GM12873 (cell line): Measurements from ENCODE around the gene PRKG1.

ENCODE experiments used
- TF ChIP-seq, protein P1 (sequence below): IDR thresholded peaks from 2 replicates; pipeline ENCODE4 v1.5.1; 2012; ENCODE audit warnings: low read depth, mild to moderate bottlenecking, moderate library complexity, low read length, control low read depth; ENCODE audit not compliant: insufficient read depth; ENCODE audit errors: missing control alignments

PRKG1 gene

GRCh38 chr10:51768886-51769465 is 694.7 kb downstream of the PRKG1 start:
- TF ChIP-seq, protein P1, sequence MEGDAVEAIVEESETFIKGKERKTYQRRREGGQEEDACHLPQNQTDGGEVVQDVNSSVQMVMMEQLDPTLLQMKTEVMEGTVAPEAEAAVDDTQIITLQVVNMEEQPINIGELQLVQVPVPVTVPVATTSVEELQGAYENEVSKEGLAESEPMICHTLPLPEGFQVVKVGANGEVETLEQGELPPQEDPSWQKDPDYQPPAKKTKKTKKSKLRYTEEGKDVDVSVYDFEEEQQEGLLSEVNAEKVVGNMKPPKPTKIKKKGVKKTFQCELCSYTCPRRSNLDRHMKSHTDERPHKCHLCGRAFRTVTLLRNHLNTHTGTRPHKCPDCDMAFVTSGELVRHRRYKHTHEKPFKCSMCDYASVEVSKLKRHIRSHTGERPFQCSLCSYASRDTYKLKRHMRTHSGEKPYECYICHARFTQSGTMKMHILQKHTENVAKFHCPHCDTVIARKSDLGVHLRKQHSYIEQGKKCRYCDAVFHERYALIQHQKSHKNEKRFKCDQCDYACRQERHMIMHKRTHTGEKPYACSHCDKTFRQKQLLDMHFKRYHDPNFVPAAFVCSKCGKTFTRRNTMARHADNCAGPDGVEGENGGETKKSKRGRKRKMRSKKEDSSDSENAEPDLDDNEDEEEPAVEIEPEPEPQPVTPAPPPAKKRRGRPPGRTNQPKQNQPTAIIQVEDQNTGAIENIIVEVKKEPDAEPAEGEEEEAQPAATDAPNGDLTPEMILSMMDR: no peak

GRCh38 chr10:51770709-51771108 is 696.4 kb downstream of the PRKG1 start:
- TF ChIP-seq, protein P1: no peak

DNA sequence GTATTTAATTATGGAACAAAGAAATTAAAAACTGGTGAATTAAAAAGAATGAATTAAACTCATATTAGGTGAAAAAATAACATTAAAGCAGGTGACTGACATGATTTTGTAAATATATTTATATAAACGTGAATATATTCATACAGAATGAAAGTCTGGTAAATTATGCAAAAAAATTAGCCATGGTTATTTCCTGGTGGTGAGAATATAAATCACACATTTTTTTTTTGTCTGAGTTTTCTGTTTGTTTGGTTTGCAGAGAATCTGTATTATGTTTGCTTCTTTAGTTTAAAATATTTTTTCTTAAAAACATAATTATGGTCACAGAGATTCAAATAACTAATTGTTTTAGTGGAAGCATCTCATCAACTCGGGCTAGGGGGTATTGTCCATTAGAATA is 698.1 kb downstream of the PRKG1 start:
- TF ChIP-seq, protein P1: no peak

DNA sequence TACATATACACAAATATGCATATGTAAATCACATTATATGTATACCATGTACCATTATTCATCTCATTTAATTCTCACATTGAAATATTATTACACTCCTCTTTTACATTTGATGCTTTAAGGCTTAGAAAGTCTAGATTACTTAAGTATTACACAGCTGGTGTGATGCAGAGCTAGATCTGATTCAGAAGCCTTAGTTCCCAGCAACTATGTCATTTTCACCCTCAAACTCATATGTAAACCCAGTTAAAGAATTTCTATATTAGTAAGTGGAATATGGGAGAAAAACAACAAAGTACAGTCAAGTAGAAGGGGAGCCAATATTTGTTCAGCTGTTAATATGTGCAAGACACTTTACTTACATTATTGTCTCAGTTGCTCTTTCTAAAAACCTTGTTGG is 699.4 kb downstream of the PRKG1 start:
- TF ChIP-seq, protein P1: no peak

GRCh38 chr10:51783941-51784340 is 709.7 kb downstream of the PRKG1 start:
- TF ChIP-seq, protein P1: no peak

DNA sequence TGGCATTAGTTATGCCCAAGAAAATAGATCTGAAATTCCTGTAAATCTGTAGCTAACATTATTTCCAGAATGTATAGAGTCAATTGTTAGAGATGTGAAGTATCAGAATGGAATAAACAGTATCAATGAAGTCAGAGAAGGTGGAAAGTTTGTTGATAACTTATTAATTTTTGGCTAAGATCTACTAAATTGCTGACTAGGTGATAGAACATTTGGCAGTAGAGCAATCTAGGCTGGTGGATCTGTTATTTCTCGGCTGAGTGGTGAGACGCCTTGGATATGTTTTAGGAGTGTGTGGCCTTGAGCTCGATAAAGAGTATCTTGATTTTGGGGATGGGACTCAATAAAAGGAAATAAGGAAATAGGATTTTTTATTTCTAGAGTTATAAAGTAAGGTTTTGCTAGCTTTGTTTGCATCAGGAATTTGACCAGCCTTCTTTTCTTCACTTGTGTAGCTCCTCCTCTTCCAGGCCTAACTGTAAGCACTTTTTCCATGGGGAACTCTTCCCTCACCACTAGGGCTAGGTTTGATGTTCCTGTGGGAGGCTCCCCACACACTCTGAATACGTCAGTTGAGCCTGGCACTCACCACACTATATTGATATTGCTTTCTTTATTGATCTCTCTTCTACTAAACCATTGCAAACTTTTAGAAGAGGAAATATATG is 711.9 kb downstream of the PRKG1 start:
- TF ChIP-seq, protein P1: no peak

DNA sequence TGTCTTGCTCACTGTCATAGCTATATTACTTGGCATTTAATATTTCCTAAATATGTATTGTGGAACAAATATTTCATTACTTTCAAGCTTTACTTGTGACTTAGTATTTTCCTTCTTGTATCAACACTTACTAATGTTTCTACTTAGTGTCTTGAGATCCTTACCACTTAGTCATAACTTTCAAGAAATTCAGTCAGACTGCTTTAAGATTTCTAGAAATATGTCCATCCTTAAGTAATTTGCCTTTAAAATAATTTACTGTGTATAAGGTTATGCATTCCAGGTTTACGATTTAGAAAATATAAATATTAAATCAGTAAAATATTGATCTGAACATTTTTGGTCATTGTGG is 712.4 kb downstream of the PRKG1 start:
- TF ChIP-seq, protein P1: no peak
